22Rv1 (cell line): Measurements from ENCODE around the gene EVPL.

Experiments used
- ZFX ChIP-seq: fragments of 450-650 bp; IDR thresholded peaks from 2 replicates; pipeline ENCODE4 v1.6.1; 2017; ENCODE audit warnings: antibody characterized with exemption, borderline replicate concordance
- TF ChIP-seq, protein P1 (sequence below): fragments of 450-650 bp; IDR thresholded peaks from 2 replicates; pipeline ENCODE4 v1.5.1; 2017; ENCODE audit warnings: mild to moderate bottlenecking

DNA sequence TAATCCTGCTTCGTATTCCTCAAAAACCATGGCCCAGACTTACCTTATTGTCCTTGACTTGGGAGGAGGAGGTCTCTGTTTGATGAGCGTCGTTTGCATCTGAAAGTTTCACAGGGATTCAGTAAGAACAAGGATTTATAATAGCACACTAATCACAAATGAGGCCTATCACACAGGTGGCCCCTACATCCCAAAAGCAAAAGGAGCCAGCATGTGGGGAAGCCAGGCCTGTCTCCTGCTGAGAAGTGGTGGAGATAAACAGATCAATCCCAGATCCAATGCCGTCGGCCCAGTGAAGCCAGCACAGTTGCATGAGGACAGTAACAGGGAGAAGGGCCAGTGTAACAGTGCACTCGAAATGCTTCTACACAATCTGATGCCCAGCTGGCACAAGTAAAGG lies 13.3 kb upstream of the EVPL start:
- TF ChIP-seq, protein P1, sequence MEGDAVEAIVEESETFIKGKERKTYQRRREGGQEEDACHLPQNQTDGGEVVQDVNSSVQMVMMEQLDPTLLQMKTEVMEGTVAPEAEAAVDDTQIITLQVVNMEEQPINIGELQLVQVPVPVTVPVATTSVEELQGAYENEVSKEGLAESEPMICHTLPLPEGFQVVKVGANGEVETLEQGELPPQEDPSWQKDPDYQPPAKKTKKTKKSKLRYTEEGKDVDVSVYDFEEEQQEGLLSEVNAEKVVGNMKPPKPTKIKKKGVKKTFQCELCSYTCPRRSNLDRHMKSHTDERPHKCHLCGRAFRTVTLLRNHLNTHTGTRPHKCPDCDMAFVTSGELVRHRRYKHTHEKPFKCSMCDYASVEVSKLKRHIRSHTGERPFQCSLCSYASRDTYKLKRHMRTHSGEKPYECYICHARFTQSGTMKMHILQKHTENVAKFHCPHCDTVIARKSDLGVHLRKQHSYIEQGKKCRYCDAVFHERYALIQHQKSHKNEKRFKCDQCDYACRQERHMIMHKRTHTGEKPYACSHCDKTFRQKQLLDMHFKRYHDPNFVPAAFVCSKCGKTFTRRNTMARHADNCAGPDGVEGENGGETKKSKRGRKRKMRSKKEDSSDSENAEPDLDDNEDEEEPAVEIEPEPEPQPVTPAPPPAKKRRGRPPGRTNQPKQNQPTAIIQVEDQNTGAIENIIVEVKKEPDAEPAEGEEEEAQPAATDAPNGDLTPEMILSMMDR = no peak
- TF ChIP-seq ZFX = no peak
